SK-N-SH treated with all-trans-retinoic acid at 6 μM for 48 hours (cell line): Measurements from ENCODE around the gene PTGER3.

Experiments
- BACH2 ChIP-seq: fragments of 250-450 bp; sonication (Bioruptor Pico); IDR thresholded peaks from 2 replicates; pipeline ENCODE4 v1.9.0; 2021; ENCODE audit warnings: mild to moderate bottlenecking, borderline replicate concordance
- CSDC2 ChIP-seq: fragments of 250-450 bp; sonication (Bioruptor Pico); IDR thresholded peaks from 2 replicates; pipeline ENCODE4 v1.5.0; 2020; ENCODE audit warnings: mild to moderate bottlenecking, moderate library complexity
- OSR1 ChIP-seq: fragments of 250-450 bp; sonication (Bioruptor Pico); IDR thresholded peaks from 2 replicates; pipeline ENCODE4 v1.8.0; 2022; ENCODE audit warnings: moderate library complexity, mild to moderate bottlenecking, inconsistent platforms
- RARB ChIP-seq: fragments of 250-450 bp; sonication (Bioruptor Pico); IDR thresholded peaks from 2 replicates; pipeline ENCODE4 v1.8.0; 2021; ENCODE audit warnings: mild to moderate bottlenecking, moderate library complexity
- SNAI2 ChIP-seq: fragments of 250-450 bp; sonication (Bioruptor Pico); IDR thresholded peaks from 2 replicates; pipeline ENCODE4 v1.5.0; 2020; ENCODE audit warnings: mild to moderate bottlenecking, moderate library complexity
- TCF4 ChIP-seq: fragments of 250-450 bp; sonication (Bioruptor Pico); IDR thresholded peaks from 2 replicates; pipeline ENCODE4 v1.8.0; 2021; ENCODE audit warnings: mild to moderate bottlenecking, moderate library complexity, borderline replicate concordance
- ZFP3 ChIP-seq: fragments of 250-450 bp; sonication (Bioruptor Pico); IDR thresholded peaks from 2 replicates; pipeline ENCODE4 v1.5.0; 2020; ENCODE audit warnings: mild to moderate bottlenecking, moderate library complexity
- TF ChIP-seq, protein P1 (sequence below): fragments of 250-450 bp; sonication (Bioruptor Pico); IDR thresholded peaks from 2 replicates; pipeline ENCODE4 v1.5.0; 2020; ENCODE audit warnings: mild to moderate bottlenecking, moderate library complexity

DNA sequence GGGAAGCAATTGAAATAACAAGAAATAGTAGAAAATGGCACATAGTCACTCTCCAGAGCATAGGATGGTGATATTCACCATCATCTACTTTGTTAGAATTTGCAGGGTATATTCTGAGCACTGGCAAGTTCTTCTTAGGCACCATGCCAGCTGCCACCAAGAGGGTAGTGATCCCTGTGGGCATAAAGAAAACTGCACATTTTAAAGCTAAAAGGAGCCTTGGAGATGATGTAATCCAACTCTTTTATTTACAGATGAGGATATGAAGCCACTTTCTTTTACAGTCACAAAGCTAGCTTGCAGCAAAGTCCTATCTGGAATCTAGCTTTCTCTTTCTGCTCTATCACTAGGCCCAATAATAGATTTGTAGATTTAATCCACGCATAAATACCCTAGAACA is 69.0 kb downstream of the PTGER3 start:
- TF ChIP-seq TCF4 (CRISPR knock-in tag) = no peak
- no peak for TF ChIP-seq OSR1
- TF ChIP-seq CSDC2 (CRISPR knock-in tag) = no peak
- TF ChIP-seq SNAI2 = no peak
- TF ChIP-seq BACH2 = no peak
- TF ChIP-seq ZFP3 (CRISPR knock-in tag) = no peak
- TF ChIP-seq, protein P1, sequence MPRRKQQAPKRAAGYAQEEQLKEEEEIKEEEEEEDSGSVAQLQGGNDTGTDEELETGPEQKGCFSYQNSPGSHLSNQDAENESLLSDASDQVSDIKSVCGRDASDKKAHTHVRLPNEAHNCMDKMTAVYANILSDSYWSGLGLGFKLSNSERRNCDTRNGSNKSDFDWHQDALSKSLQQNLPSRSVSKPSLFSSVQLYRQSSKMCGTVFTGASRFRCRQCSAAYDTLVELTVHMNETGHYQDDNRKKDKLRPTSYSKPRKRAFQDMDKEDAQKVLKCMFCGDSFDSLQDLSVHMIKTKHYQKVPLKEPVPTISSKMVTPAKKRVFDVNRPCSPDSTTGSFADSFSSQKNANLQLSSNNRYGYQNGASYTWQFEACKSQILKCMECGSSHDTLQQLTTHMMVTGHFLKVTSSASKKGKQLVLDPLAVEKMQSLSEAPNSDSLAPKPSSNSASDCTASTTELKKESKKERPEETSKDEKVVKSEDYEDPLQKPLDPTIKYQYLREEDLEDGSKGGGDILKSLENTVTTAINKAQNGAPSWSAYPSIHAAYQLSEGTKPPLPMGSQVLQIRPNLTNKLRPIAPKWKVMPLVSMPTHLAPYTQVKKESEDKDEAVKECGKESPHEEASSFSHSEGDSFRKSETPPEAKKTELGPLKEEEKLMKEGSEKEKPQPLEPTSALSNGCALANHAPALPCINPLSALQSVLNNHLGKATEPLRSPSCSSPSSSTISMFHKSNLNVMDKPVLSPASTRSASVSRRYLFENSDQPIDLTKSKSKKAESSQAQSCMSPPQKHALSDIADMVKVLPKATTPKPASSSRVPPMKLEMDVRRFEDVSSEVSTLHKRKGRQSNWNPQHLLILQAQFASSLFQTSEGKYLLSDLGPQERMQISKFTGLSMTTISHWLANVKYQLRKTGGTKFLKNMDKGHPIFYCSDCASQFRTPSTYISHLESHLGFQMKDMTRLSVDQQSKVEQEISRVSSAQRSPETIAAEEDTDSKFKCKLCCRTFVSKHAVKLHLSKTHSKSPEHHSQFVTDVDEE (CRISPR knock-in tag) = no peak
- TF ChIP-seq RARB (CRISPR knock-in tag) = no peak
